BE2C (cell line): ENCODE data around the gene BCAS2.

Experiments used
- DNase-seq: peaks from one replicate; pipeline ENCODE4 v3.0.0-alpha.2; 2020
- H3K27me3 ChIP-seq: fragments of 250-450 bp; sonication (Bioruptor Pico); 2 replicates; pipeline ENCODE4 v1.5.1; 2020; ENCODE audit warnings: mild to moderate bottlenecking
- H3K36me3 ChIP-seq: fragments of 250-450 bp; sonication (Bioruptor Pico); 2 replicates; pipeline ENCODE4 v1.5.1; 2020; ENCODE audit warnings: mild to moderate bottlenecking
- H3K4me1 ChIP-seq: fragments of 250-450 bp; sonication (Bioruptor Pico); 2 replicates; pipeline ENCODE4 v1.5.1; 2020
- H3K4me3 ChIP-seq: 2 replicates; pipeline ENCODE4 v1.5.1; 2011; ENCODE audit warnings: low read depth, low read length
- H3K9me3 ChIP-seq: fragments of 250-450 bp; sonication (Bioruptor Pico); 2 replicates; pipeline ENCODE4 v1.5.1; 2020
- TF ChIP-seq, protein P1 (sequence below): IDR thresholded peaks from 2 replicates; pipeline ENCODE4 v1.5.1; 2012; ENCODE audit warnings: mild to moderate bottlenecking, low read depth, low read length

BCAS2 gene

GRCh38 chr1:114594046-114594445, 12.6 kb upstream of the BCAS2 start:
- Histone ChIP-seq H3K4me1 (no peaks in the 10 kb centered on the region), H3K9me3 (no peaks in the 10 kb centered on the region), H3K27me3 (peaks cover 14% of the 10 kb centered on the region), H3K36me3 (no peaks in the 10 kb centered on the region), H3K4me3 (no peak overlapping the region)
- DNase-seq, result no peak
- TF ChIP-seq, protein P1, sequence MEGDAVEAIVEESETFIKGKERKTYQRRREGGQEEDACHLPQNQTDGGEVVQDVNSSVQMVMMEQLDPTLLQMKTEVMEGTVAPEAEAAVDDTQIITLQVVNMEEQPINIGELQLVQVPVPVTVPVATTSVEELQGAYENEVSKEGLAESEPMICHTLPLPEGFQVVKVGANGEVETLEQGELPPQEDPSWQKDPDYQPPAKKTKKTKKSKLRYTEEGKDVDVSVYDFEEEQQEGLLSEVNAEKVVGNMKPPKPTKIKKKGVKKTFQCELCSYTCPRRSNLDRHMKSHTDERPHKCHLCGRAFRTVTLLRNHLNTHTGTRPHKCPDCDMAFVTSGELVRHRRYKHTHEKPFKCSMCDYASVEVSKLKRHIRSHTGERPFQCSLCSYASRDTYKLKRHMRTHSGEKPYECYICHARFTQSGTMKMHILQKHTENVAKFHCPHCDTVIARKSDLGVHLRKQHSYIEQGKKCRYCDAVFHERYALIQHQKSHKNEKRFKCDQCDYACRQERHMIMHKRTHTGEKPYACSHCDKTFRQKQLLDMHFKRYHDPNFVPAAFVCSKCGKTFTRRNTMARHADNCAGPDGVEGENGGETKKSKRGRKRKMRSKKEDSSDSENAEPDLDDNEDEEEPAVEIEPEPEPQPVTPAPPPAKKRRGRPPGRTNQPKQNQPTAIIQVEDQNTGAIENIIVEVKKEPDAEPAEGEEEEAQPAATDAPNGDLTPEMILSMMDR, result no peak

- H3K36me3 ChIP-seq, result no peaks in the 10 kb centered on the region
- peaks cover 5% of the 10 kb centered on the region; the same call in 1 of the 2 replicates for H3K27me3 ChIP-seq
- no peak for DNase-seq
- no peak overlapping the region for H3K4me3 ChIP-seq
- TF ChIP-seq, protein P1, result no peak
- H3K9me3 ChIP-seq, result no peaks in the 10 kb centered on the region
- no peaks in the 10 kb centered on the region for H3K4me1 ChIP-seq
Observed at GRCh38 chr1:114589122-114589521, 7.7 kb upstream of the BCAS2 start.

DNA sequence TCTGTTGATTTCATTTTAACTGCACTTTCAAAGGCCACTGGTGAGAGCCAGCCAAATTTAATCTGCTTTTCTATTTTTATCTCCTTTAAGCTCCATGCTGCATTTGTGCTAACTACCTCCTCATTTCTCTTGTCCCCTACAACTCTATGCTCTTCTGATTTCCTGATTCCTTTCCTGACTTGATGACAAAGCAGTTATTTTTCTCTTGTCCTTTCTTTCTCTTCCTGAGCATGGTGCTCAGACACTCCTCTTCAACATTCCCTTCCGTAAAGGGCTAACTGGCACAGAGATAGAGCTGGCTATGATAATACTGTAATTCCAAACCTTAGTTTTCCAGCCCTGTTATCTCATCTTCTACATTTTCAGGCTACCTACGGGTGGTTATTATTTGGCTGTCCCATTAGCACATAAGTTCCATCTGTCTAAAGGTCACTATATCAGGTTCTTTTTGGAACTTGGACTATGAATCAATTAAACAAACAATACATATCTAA, 6.8 kb upstream of the BCAS2 start:
- H3K9me3 ChIP-seq, result no peaks in the 10 kb centered on the region
- no peak for DNase-seq
- TF ChIP-seq, protein P1, result no peak

DNA sequence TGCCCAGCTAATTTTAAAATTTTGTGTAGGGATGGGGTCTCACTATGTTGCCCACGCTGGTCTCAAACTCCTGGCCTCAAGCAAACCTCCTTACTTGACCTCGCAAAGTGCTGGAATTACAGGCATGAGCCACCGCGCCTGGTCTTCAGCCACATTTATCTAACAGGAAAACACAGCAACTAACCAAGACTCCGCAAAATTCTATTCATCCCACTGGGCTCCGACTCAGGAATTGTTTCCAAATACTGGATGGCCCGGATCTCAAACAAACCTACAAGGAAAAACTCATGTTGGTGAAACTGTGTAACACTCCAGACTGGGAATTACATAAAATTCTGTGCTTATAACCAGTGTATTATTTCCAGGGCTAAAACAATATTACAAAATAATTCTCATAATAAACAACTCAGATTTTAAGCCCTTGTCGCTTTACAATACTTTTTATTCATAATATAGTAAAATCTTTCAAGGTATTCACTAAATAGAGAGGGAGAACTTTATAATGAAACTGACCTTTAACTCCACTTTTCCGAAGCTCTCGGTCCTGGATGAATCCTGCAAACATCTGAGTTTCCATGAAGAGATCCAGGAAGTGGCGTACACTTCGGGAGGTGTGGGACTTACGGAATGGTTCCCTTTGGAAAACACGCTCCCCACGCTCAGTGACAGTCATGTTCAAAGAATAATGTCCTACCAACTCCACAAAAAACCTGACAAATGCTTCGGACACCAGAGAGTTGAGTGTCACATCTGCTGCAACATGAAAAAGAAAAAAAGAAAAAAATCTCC, 6.0 kb upstream of the BCAS2 start:
- Histone ChIP-seq H3K4me3 (no peak overlapping the region), H3K27me3 (no peaks in the 10 kb centered on the region), H3K36me3 (no peaks in the 10 kb centered on the region), H3K9me3 (no peaks in the 10 kb centered on the region), H3K4me1 (no peaks in the 10 kb centered on the region)
- DNase-seq, result no peak
- TF ChIP-seq, protein P1, result no peak

More for the DNA sequence above, 6.8 kb upstream of the BCAS2 start:
- no peaks in the 10 kb centered on the region for H3K36me3 ChIP-seq
- no peaks in the 10 kb centered on the region for H3K4me1 ChIP-seq
- no peak overlapping the region for H3K4me3 ChIP-seq
- peaks cover under 1% of the 10 kb centered on the region; the same call in 1 of the 2 replicates for H3K27me3 ChIP-seq

- H3K36me3 ChIP-seq, result no peaks in the 10 kb centered on the region
- H3K4me1 ChIP-seq, result no peaks in the 10 kb centered on the region
- no peaks in the 10 kb centered on the region for H3K27me3 ChIP-seq
- no peaks in the 10 kb centered on the region for H3K9me3 ChIP-seq
- no peak overlapping the region for H3K4me3 ChIP-seq
- DNase-seq, result no peak
- TF ChIP-seq, protein P1, result no peak
Observed at GRCh38 chr1:114586513-114587047, 5.2 kb upstream of the BCAS2 start.

DNA sequence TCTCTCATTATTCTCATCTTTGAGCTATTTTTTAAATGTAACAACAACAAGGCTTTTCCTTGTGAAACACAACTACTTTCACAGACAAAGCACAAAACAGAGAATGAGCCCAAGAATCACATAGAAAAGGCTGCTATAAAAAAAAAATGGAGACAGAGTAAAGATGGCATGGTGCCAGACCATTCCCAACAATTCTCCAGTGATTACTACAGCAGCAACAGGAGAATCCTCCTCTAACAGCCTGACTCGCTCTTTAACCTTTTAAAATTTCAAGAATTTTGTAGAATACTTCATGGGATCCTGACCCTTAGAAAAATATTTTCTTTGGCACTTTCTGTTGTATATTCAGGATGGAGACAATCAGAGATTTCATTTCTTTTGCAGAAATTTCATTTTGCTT, 3.8 kb upstream of the BCAS2 start:
- DNase-seq, result peak; percentile 10
- no peaks in the 10 kb centered on the region for H3K36me3 ChIP-seq
- TF ChIP-seq, protein P1, result no peak
- H3K4me1 ChIP-seq, result no peaks in the 10 kb centered on the region
- H3K4me3 ChIP-seq, result no peak overlapping the region
- no peaks in the 10 kb centered on the region for H3K27me3 ChIP-seq
- no peaks in the 10 kb centered on the region for H3K9me3 ChIP-seq
